ENCODE data around the gene EXOC6.
A peak's percentile ranks its signal among the peaks of the same experiment; 100 is the strongest.

EXOC6 gene

DNA sequence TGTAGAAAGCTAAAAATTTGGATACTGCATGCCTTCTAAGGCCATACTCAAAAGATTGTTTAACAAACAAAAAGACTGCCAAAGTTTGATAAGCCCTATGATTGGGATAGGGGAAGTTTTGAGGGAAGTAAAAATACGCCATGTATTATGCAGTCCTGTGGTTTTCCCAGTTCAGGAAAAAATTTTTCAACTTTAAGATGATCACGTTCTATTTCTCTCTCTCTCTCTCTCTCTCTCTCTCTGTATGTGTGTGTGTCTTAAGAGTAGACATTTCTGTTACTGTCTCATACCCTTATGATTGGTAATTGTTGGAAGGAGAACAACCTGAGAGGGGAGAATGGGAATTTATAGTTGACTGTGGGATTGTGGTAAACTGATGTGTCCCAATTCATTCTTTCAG, 143.2 kb downstream of the EXOC6 start:
- no peak for TF ChIP-seq ZFP30 (CRISPR knock-in tag; IDR thresholded peaks at IDR 0.05)
- no peak for ATAC-seq

DNA sequence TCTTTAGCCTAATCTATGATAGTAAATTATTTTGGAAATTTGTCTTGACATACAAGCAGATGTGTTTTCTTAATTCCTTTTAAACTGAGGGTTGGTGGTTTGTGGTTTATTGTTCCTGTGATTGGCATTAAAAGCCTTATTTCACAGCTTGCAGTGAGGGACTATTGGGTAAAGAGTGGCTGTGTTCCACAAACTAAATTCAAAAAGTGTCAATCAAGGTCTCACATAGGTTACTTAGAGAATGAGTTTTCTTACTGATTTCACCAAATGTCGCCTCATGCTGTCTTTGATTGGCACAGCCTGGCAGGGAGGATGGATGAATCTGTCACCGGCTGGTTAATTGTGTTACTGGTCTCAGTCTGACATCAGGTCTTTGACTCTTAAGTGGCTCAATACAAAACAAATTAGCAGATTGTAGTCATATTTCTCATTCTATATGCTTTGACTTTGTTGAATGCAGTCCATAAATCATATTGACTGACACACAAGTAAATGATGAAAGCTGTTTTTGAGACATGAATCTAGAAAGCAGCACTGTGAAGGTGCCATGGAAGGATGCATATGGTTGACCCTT, 145.5 kb downstream of the EXOC6 start:
- TF ChIP-seq TCF4 (CRISPR knock-in tag; IDR thresholded peaks at IDR 0.05; ENCODE audit: borderline replicate concordance) (0 out of 2 replicates have a peak, but pooled peaks have one; percentile 57), ZNF565 (CRISPR knock-in tag; conservative IDR thresholded peaks at IDR 0.05; ENCODE audit: low read depth) (no peak)
- ATAC-seq, result no peak

DNA sequence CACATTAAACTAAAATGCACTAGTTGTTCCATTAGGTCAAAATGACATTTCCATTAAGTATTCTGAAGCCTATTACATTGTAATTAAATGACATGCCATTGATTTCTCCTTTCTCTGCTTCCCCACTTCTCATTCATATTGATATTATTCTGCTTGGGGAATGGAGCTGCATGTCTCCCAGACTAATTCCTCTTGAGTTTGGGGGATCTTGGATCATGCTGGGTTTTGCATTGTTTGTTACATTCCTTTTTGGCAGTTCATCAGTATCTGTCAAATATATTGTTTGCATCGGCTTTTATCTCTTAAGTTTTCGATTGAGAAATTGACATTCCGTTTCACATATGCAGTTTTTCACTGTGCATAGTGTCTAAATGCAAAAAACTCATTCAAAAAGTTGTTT, 147.2 kb downstream of the EXOC6 start:
- no peak for ATAC-seq
- TF ChIP-seq, protein P1, sequence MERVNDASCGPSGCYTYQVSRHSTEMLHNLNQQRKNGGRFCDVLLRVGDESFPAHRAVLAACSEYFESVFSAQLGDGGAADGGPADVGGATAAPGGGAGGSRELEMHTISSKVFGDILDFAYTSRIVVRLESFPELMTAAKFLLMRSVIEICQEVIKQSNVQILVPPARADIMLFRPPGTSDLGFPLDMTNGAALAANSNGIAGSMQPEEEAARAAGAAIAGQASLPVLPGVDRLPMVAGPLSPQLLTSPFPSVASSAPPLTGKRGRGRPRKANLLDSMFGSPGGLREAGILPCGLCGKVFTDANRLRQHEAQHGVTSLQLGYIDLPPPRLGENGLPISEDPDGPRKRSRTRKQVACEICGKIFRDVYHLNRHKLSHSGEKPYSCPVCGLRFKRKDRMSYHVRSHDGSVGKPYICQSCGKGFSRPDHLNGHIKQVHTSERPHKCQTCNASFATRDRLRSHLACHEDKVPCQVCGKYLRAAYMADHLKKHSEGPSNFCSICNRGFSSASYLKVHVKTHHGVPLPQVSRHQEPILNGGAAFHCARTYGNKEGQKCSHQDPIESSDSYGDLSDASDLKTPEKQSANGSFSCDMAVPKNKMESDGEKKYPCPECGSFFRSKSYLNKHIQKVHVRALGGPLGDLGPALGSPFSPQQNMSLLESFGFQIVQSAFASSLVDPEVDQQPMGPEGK (CRISPR knock-in tag; IDR thresholded peaks at IDR 0.05; ENCODE audit: borderline replicate concordance), result no peak
- TF ChIP-seq ESRRG (CRISPR knock-in tag; IDR thresholded peaks at IDR 0.05) (no peak), BACH2 (CRISPR knock-in tag; IDR thresholded peaks at IDR 0.05; ENCODE audit: borderline replicate concordance) (no peak), TOX (CRISPR knock-in tag; IDR thresholded peaks at IDR 0.05; ENCODE audit: borderline replicate concordance) (no peak)

DNA sequence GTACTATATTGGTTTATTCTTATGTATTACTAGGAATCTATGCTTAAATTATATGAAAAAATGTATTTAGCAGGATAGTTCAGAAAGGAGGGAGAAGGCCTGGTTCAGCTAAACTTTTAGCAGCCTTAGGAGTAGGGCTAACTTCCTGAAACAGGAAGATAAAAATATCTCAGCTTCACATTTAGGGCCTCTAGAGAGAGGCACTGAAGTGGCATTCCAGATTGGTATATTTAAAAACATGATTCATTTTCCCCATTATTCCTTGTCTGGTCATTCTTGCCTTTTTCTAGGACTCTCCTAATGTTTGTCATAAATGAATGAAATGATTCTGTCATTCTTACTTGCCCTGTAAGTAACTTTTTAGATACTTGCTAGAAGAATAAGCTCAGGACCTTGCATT, 149.3 kb downstream of the EXOC6 start:
- no peak for ATAC-seq
- TF ChIP-seq ZFP30 (CRISPR knock-in tag; IDR thresholded peaks at IDR 0.05), result no peak
- TF ChIP-seq BACH2 (CRISPR knock-in tag; IDR thresholded peaks at IDR 0.05; ENCODE audit: borderline replicate concordance), result no peak
- TF ChIP-seq ISL1 (CRISPR knock-in tag; IDR thresholded peaks at IDR 0.05), result no peak
- TF ChIP-seq SNAI2 (CRISPR knock-in tag; IDR thresholded peaks at IDR 0.05), result no peak
- no peak for TF ChIP-seq ARNTL (CRISPR knock-in tag; IDR thresholded peaks at IDR 0.05; ENCODE audit: borderline replicate concordance, low read depth)
- TF ChIP-seq RARB (CRISPR knock-in tag; IDR thresholded peaks at IDR 0.05), result no peak
- TF ChIP-seq, protein P1 (CRISPR knock-in tag; IDR thresholded peaks at IDR 0.05; ENCODE audit: borderline replicate concordance), result no peak
- TF ChIP-seq ZNF565 (CRISPR knock-in tag; conservative IDR thresholded peaks at IDR 0.05; ENCODE audit: low read depth), result no peak
- no peak for TF ChIP-seq ZFP3 (CRISPR knock-in tag; IDR thresholded peaks at IDR 0.05)
- no peak for TF ChIP-seq TOX (CRISPR knock-in tag; IDR thresholded peaks at IDR 0.05; ENCODE audit: borderline replicate concordance)
- no peak for TF ChIP-seq CSDC2 (CRISPR knock-in tag; IDR thresholded peaks at IDR 0.05)
- no peak for TF ChIP-seq ZNF8 (CRISPR knock-in tag; IDR thresholded peaks at IDR 0.05)

DNA sequence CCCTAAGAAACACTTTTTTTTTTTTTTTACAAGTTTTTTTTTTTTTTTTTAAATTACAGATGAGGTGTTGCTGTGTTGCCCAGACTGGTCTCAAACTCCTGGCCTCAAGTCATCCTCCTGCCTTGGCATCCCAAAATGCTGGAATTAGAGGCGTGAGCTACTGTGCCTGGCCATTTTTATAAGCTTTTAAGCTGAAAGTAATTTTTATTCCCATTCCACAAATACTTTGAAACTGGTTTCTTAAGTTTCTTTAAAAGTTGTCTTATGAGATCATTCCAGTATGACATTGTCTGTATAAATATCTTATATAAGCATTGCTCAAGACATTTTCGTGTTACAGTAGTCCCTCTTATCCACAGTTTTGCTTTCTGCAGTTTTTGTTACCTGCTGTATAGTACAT, 150.9 kb downstream of the EXOC6 start:
- TF ChIP-seq ZNF8 (CRISPR knock-in tag; IDR thresholded peaks at IDR 0.05) (no peak), TOX (CRISPR knock-in tag; IDR thresholded peaks at IDR 0.05; ENCODE audit: borderline replicate concordance) (no peak), PPARA (CRISPR knock-in tag; IDR thresholded peaks at IDR 0.05; ENCODE audit: borderline replicate concordance) (no peak), RARB (CRISPR knock-in tag; IDR thresholded peaks at IDR 0.05) (no peak), CSDC2 (CRISPR knock-in tag; IDR thresholded peaks at IDR 0.05) (no peak), TCF4 (CRISPR knock-in tag; IDR thresholded peaks at IDR 0.05; ENCODE audit: borderline replicate concordance) (no peak), ESRRG (CRISPR knock-in tag; IDR thresholded peaks at IDR 0.05) (no peak), ZNF70 (CRISPR knock-in tag; IDR thresholded peaks at IDR 0.05) (no peak), GLIS3 (CRISPR knock-in tag; IDR thresholded peaks at IDR 0.05) (no peak), SNAI2 (CRISPR knock-in tag; IDR thresholded peaks at IDR 0.05) (no peak), ZNF565 (CRISPR knock-in tag; conservative IDR thresholded peaks at IDR 0.05; ENCODE audit: low read depth) (no peak), BACH2 (CRISPR knock-in tag; IDR thresholded peaks at IDR 0.05; ENCODE audit: borderline replicate concordance) (no peak), ISL1 (CRISPR knock-in tag; IDR thresholded peaks at IDR 0.05) (no peak), ZC3H10 (CRISPR knock-in tag; IDR thresholded peaks at IDR 0.05) (no peak)
- TF ChIP-seq, protein P2, sequence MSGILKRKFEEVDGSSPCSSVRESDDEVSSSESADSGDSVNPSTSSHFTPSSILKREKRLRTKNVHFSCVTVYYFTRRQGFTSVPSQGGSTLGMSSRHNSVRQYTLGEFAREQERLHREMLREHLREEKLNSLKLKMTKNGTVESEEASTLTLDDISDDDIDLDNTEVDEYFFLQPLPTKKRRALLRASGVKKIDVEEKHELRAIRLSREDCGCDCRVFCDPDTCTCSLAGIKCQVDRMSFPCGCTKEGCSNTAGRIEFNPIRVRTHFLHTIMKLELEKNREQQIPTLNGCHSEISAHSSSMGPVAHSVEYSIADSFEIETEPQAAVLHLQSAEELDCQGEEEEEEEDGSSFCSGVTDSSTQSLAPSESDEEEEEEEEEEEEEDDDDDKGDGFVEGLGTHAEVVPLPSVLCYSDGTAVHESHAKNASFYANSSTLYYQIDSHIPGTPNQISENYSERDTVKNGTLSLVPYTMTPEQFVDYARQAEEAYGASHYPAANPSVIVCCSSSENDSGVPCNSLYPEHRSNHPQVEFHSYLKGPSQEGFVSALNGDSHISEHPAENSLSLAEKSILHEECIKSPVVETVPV (CRISPR knock-in tag; IDR thresholded peaks at IDR 0.05), result no peak
- TF ChIP-seq, protein P3, sequence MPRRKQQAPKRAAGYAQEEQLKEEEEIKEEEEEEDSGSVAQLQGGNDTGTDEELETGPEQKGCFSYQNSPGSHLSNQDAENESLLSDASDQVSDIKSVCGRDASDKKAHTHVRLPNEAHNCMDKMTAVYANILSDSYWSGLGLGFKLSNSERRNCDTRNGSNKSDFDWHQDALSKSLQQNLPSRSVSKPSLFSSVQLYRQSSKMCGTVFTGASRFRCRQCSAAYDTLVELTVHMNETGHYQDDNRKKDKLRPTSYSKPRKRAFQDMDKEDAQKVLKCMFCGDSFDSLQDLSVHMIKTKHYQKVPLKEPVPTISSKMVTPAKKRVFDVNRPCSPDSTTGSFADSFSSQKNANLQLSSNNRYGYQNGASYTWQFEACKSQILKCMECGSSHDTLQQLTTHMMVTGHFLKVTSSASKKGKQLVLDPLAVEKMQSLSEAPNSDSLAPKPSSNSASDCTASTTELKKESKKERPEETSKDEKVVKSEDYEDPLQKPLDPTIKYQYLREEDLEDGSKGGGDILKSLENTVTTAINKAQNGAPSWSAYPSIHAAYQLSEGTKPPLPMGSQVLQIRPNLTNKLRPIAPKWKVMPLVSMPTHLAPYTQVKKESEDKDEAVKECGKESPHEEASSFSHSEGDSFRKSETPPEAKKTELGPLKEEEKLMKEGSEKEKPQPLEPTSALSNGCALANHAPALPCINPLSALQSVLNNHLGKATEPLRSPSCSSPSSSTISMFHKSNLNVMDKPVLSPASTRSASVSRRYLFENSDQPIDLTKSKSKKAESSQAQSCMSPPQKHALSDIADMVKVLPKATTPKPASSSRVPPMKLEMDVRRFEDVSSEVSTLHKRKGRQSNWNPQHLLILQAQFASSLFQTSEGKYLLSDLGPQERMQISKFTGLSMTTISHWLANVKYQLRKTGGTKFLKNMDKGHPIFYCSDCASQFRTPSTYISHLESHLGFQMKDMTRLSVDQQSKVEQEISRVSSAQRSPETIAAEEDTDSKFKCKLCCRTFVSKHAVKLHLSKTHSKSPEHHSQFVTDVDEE (CRISPR knock-in tag; IDR thresholded peaks at IDR 0.05), result no peak
- TF ChIP-seq, protein P4, sequence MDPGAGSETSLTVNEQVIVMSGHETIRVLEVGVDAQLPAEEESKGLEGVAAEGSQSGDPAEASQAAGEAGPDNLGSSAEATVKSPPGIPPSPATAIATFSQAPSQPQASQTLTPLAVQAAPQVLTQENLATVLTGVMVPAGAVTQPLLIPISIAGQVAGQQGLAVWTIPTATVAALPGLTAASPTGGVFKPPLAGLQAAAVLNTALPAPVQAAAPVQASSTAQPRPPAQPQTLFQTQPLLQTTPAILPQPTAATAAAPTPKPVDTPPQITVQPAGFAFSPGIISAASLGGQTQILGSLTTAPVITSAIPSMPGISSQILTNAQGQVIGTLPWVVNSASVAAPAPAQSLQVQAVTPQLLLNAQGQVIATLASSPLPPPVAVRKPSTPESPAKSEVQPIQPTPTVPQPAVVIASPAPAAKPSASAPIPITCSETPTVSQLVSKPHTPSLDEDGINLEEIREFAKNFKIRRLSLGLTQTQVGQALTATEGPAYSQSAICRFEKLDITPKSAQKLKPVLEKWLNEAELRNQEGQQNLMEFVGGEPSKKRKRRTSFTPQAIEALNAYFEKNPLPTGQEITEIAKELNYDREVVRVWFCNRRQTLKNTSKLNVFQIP (CRISPR knock-in tag; IDR thresholded peaks at IDR 0.05; ENCODE audit: borderline replicate concordance, low read depth), result no peak
- TF ChIP-seq, protein P1 (CRISPR knock-in tag; IDR thresholded peaks at IDR 0.05; ENCODE audit: borderline replicate concordance), result no peak
- no peak for ATAC-seq

All from SK-N-SH treated with all-trans-retinoic acid at 6 μM for 48 hours (cell line).